ENCODE measurements around the gene GPR89B. TPM values are rescaled to one million over a fixed set of nuclear protein-coding genes. Genes with fewer than 3 reads are reported as not detected.
A peak's percentile ranks its signal among the peaks of the same experiment; 100 is the strongest.

GPR89B gene
- polyA plus RNA-seq, 1 experiment: 6.1 TPM

Small RNAs within 50 kb of the gene (small RNA-seq; reads per million reads assigned to genes)
- gene RNU1-129P (ENCODE audit: insufficient read length, low read depth, low replicate concordance) (not detected), gene RNVU1-7 (ENCODE audit: insufficient read length, low read depth, low replicate concordance) (3.4 reads per million, percentile 44 among the genes with 10 or more reads in this experiment)

Other genes with a start within 250 kb of the GPR89B start
- 3.0 and 5.1 TPM in 2 replicates for gene GJA5, start 167.8 kb upstream of the GPR89B start, polyA plus RNA-seq (2011; rRNA removed)
- gene GJA8, start 25.6 kb upstream of the GPR89B start, polyA plus RNA-seq (2011; rRNA removed): not detected in 2 replicates
- gene NBPF11, start 223.9 kb downstream of the GPR89B start, polyA plus RNA-seq (2011; rRNA removed): 7.6 and 8.7 TPM in 2 replicates